ENCODE results near the gene ANKS1B.

ANKS1B gene

GRCh38 chr12:98697209-98697608 lies 1287.5 kb downstream of the ANKS1B start:
- Mint-ChIP-seq H3K9me3 (peaks cover 2% of the 10 kb centered on the region), H3K27ac (peak overlapping the region; percentile 74), H3K4me1 (peaks cover 8% of the 10 kb centered on the region), H3K4me3 (no peak overlapping the region), H3K36me3 (peaks cover 43% of the 10 kb centered on the region), H3K27me3 (no peaks in the 10 kb centered on the region)
- no peak for ATAC-seq (ENCODE audit: low read depth)
- DNase-seq (ENCODE audit: low spot score in 2 of 2): no peak

DNA sequence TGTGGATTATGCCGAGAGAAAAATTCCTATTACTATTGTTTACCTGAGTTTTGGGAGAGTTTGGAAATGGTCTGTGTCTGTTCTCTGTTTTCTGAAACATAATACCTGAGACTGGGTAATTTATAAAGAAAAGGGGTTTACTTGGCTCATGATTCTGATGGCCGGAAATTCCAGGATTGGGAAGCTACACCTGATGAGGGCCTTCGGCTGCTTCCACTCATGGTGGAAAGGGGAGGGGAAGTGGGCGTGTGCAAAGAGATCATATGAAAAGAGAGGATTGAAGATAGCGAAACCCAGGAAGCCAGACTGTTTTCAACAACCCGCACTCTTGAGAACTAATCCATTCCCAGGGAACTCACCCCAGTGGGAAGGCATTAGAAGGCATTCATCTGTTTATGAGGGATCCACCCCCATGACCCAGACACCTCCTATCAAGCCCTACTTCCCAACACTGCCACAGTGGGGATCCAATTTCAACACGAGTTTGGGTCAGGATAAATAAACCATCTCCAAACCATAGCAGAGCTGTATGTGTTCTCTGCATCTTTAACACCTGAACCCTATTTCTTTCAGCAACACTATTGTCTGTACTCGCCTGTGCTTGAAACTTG lies 1288.6 kb downstream of the ANKS1B start:
- H3K27me3 Mint-ChIP-seq: no peaks in the 10 kb centered on the region

GRCh38 chr12:98691351-98691750 lies 1293.4 kb downstream of the ANKS1B start:
- peaks cover 57% of the 10 kb centered on the region for H3K36me3 Mint-ChIP-seq
- no peak overlapping the region for H3K4me3 Mint-ChIP-seq
- no peaks in the 10 kb centered on the region for H3K27me3 Mint-ChIP-seq
- DNase-seq (ENCODE audit: low spot score in 2 of 2) (no peak), ATAC-seq (ENCODE audit: low read depth) (no peak)
- peaks cover 2% of the 10 kb centered on the region for H3K9me3 Mint-ChIP-seq
- H3K4me1 Mint-ChIP-seq: peaks cover 16% of the 10 kb centered on the region
- H3K27ac Mint-ChIP-seq: peak overlapping the region; percentile 15

More for the DNA sequence above, 1288.6 kb downstream of the ANKS1B start:
- Mint-ChIP-seq H3K4me3 (no peak overlapping the region), H3K36me3 (peaks cover 45% of the 10 kb centered on the region), H3K9me3 (peaks cover 2% of the 10 kb centered on the region), H3K27ac (no peak overlapping the region), H3K4me1 (peaks cover 13% of the 10 kb centered on the region)
- DNase-seq (ENCODE audit: low spot score in 2 of 2): no peak
- no peak for ATAC-seq (ENCODE audit: low read depth)

DNA sequence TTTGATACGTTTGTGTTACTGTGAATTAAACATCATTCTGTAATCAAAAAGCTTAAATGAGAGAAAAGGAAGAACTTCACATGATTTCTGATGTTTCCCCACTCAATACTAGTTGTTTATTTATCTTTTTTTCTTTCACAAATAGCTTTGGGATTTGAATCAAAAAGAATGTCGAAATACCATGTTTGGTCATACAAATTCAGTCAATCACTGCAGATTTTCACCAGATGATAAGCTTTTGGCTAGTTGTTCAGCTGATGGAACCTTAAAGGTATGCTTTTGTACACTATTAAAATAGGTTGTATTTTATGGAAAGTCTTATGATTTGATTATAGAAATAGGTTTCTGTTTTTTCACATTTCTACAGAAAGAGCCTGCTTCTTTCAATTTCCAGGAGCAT lies 1298.1 kb downstream of the ANKS1B start:
- Mint-ChIP-seq H3K9me3 (no peaks in the 10 kb centered on the region), H3K4me1 (peaks cover 5% of the 10 kb centered on the region), H3K4me3 (no peak overlapping the region), H3K27me3 (no peaks in the 10 kb centered on the region), H3K36me3 (peaks cover 45% of the 10 kb centered on the region), H3K27ac (no peak overlapping the region)
- ATAC-seq (ENCODE audit: low read depth): no peak
- DNase-seq (ENCODE audit: low spot score in 2 of 2): no peak

All from memory B cell (primary cell).